Hepatocyte (in vitro differentiated cells): ENCODE measurements around the gene LANCL2.

Experiments used
- CTCF ChIP-seq: fragments of 200-600 bp; sonication (generic); IDR thresholded peaks from 2 replicates; pipeline ENCODE4 v1.5.1; 2016; ENCODE audit warnings: antibody characterized with exemption, mild to moderate bottlenecking; ENCODE audit not compliant: poor library complexity
- EZH2phosphoT487 ChIP-seq: fragments of 200-600 bp; sonication (generic); IDR thresholded peaks from one replicate; pipeline ENCODE4 v1.6.1; 2018; ENCODE audit warnings: antibody characterized with exemption, mild to moderate bottlenecking, low read depth, moderate library complexity; ENCODE audit not compliant: unreplicated experiment, severe bottlenecking

GRCh38 chr7:55448526-55448925, 83.4 kb downstream of the LANCL2 start:
- TF ChIP-seq CTCF (no peak), EZH2phosphoT487 (no peak)
